Fibroblast of lung (primary cell): ENCODE results near the gene FBXW11. TPM values are rescaled to one million over a fixed set of nuclear protein-coding genes. Genes with fewer than 3 reads are reported as not detected.

ENCODE experiments used
- DNase-seq, 2 donors: peaks; one replicate each; pipeline versions ENCODE4 v3.0.0 to v3.0.0-alpha.2; 2010; ENCODE audit warnings: low read depth in 2 of 2
- H2AFZ ChIP-seq: 2 replicates; pipeline ENCODE4 v1.5.1; 2012; ENCODE audit warnings: low read length, control low read depth, inconsistent platforms
- H3K27ac ChIP-seq: 2 replicates; pipeline ENCODE4 v1.5.1; 2011; ENCODE audit warnings: low read length, control low read depth; ENCODE audit not compliant: insufficient read depth
- H3K27me3 ChIP-seq: 2 replicates; pipeline ENCODE4 v1.5.1; 2011; ENCODE audit warnings: mild to moderate bottlenecking, low read length; ENCODE audit not compliant: control insufficient read depth, insufficient read depth
- H3K36me3 ChIP-seq: 2 replicates; pipeline ENCODE4 v1.5.1; 2011; ENCODE audit warnings: low read length; ENCODE audit not compliant: control insufficient read depth, insufficient read depth
- H3K4me1 ChIP-seq: 2 replicates; pipeline ENCODE4 v1.5.1; 2011; ENCODE audit warnings: low read length; ENCODE audit not compliant: control insufficient read depth, insufficient read depth; ENCODE audit errors: extremely low read depth
- H3K4me2 ChIP-seq: 2 replicates; pipeline ENCODE4 v1.5.1; 2011; ENCODE audit warnings: low read length, control low read depth; ENCODE audit not compliant: insufficient read depth; ENCODE audit errors: extremely low read depth
- H3K4me3 ChIP-seq, 4 experiments: fragments of 200-600 bp in 1 of 4; sonication (generic) in 1 of 4; replicated peaks in 1 of 4; 2 replicates each; pipeline ENCODE4 v1.5.1; 2011 to 2016; ENCODE audit warnings: low read length in 4 of 4, low read depth in 3 of 4, mild to moderate bottlenecking in 3 of 4, control low read depth in 2 of 4, inconsistent platforms in 1 of 4, mixed read lengths in 1 of 4; ENCODE audit not compliant: insufficient read depth in 1 of 4; ENCODE audit errors: control extremely low read depth in 1 of 4
- H3K79me2 ChIP-seq: 2 replicates; pipeline ENCODE4 v1.5.1; 2012; ENCODE audit warnings: mild to moderate bottlenecking, low read length, inconsistent platforms; ENCODE audit not compliant: control insufficient read depth, insufficient read depth
- H3K9ac ChIP-seq: 2 replicates; pipeline ENCODE4 v1.5.1; 2011; ENCODE audit warnings: mild to moderate bottlenecking, low read length, control low read depth; ENCODE audit not compliant: insufficient read depth
- H3K9me3 ChIP-seq: 2 replicates; pipeline ENCODE4 v1.5.1; 2012; ENCODE audit warnings: low read depth, low read length; ENCODE audit not compliant: control insufficient read depth, insufficient read depth
- H4K20me1 ChIP-seq: 2 replicates; pipeline ENCODE4 v1.5.1; 2011; ENCODE audit warnings: low read length; ENCODE audit not compliant: control insufficient read depth, insufficient read depth; ENCODE audit errors: extremely low read depth
- CTCF ChIP-seq, 2 donors: IDR thresholded peaks in 1 of 2; conservative IDR thresholded peaks in 1 of 2; 1 replicate in 1 of 2; 2 replicates in 1 of 2; pipeline ENCODE4 v1.5.1; 2011 to 2012; ENCODE audit warnings: low read length in 2 of 2, control low read depth in 1 of 2, inconsistent platforms in 1 of 2, low read depth in 1 of 2, mild to moderate bottlenecking in 1 of 2
- EZH2 ChIP-seq: IDR thresholded peaks from 2 replicates; pipeline ENCODE4 v1.5.1; 2012; ENCODE audit warnings: low read length, control low read depth, mild to moderate bottlenecking; ENCODE audit errors: missing control alignments
- polyA plus RNA-seq, 2 donors: library from polyadenylated mRNA; depleted of rRNA in 1 of 2; stranded (reverse) in 1 of 2; unstranded in 1 of 2; fragments of >200 nt; gene quantifications; 2 replicates each; pipeline ENCODE4 v1.2.1, GENCODE V29; 2011 to 2012; ENCODE audit warnings: missing spikeins in 1 of 2
- total RNA-seq: library from RNA; depleted of rRNA; stranded (reverse); fragments of >200 nt; gene quantifications from 2 replicates; pipeline ENCODE4 v1.2.1, GENCODE V29; 2014

The FBXW11 gene
- total and polyA plus RNA-seq, 2 donors (not counting 1 experiment from before 2014, with no cell fraction given): 52.6 to 113 TPM

- Histone ChIP-seq H2AFZ (no peak overlapping the region), H3K4me1 (no peaks in the 10 kb centered on the region), H3K9me3 (no peaks in the 10 kb centered on the region), H3K27ac (no peak overlapping the region), H4K20me1 (no peaks in the 10 kb centered on the region), H3K4me2 (no peak overlapping the region), H3K79me2 (no peaks in the 10 kb centered on the region), H3K36me3 (peaks cover 12% of the 10 kb centered on the region), H3K9ac (no peak overlapping the region), H3K27me3 (no peaks in the 10 kb centered on the region), H3K4me3 (no peak overlapping the region)
- no peak for TF ChIP-seq EZH2
- no peak for TF ChIP-seq CTCF (conservative IDR thresholded peaks at IDR 0.05 in 1 of 2, IDR thresholded peaks at IDR 0.05 in 1 of 2; ENCODE audit: low read depth in 1 of 2, low read length in 2 of 2)
- DNase-seq: no peak
Observed at GRCh38 chr5:172048170-172048422, 41.7 kb upstream of the FBXW11 start.

GRCh38 chr5:172046593-172046992 lies 40.2 kb upstream of the FBXW11 start:
- no peak overlapping the region for H3K4me2 ChIP-seq
- H3K79me2 ChIP-seq: no peaks in the 10 kb centered on the region
- no peak overlapping the region for H3K27ac ChIP-seq
- TF ChIP-seq CTCF (conservative IDR thresholded peaks at IDR 0.05 in 1 of 2, IDR thresholded peaks at IDR 0.05 in 1 of 2; ENCODE audit: low read depth in 1 of 2, low read length in 2 of 2): no peak
- no peak for TF ChIP-seq EZH2
- DNase-seq: no peak
- no peaks in the 10 kb centered on the region for H3K27me3 ChIP-seq
- no peak overlapping the region for H3K4me3 ChIP-seq
- no peaks in the 10 kb centered on the region for H3K9me3 ChIP-seq
- H3K4me1 ChIP-seq: no peaks in the 10 kb centered on the region
- H2AFZ ChIP-seq: no peak overlapping the region
- peaks cover 12% of the 10 kb centered on the region for H3K36me3 ChIP-seq
- H4K20me1 ChIP-seq: no peaks in the 10 kb centered on the region
- H3K9ac ChIP-seq: no peak overlapping the region

- H3K27me3 ChIP-seq: no peaks in the 10 kb centered on the region
- H3K4me3 ChIP-seq: no peak overlapping the region
- peaks cover 12% of the 10 kb centered on the region for H3K36me3 ChIP-seq
- no peak overlapping the region for H3K27ac ChIP-seq
- no peaks in the 10 kb centered on the region for H4K20me1 ChIP-seq
- no peak overlapping the region for H2AFZ ChIP-seq
- no peak overlapping the region for H3K9ac ChIP-seq
- H3K4me2 ChIP-seq: no peak overlapping the region
- no peaks in the 10 kb centered on the region for H3K79me2 ChIP-seq
- H3K9me3 ChIP-seq: no peaks in the 10 kb centered on the region
- no peak for DNase-seq
- no peaks in the 10 kb centered on the region for H3K4me1 ChIP-seq
- TF ChIP-seq CTCF (conservative IDR thresholded peaks at IDR 0.05 in 1 of 2, IDR thresholded peaks at IDR 0.05 in 1 of 2; ENCODE audit: low read depth in 1 of 2, low read length in 2 of 2) (no peak), EZH2 (no peak)
Observed at GRCh38 chr5:172045315-172045632, 38.8 kb upstream of the FBXW11 start.
